GM12878 (cell line): Measurements from ENCODE around the gene SNRK.

Experiments used
- BACH1 ChIP-seq: fragments of 450-650 bp; IDR thresholded peaks from 2 replicates; pipeline ENCODE4 v1.6.1; 2017; ENCODE audit warnings: mild to moderate bottlenecking, borderline replicate concordance
- CTCF ChIP-seq, 3 experiments: IDR thresholded peaks in 2 of 3; conservative IDR thresholded peaks in 1 of 3; 2 replicates each; pipeline ENCODE4 v1.5.1; 2011; ENCODE audit warnings: low read depth in 3 of 3, low read length in 3 of 3, mild to moderate bottlenecking in 3 of 3, control low read depth in 2 of 3, moderate library complexity in 2 of 3, inconsistent platforms in 1 of 3, mixed read lengths in 1 of 3; ENCODE audit not compliant: control insufficient read depth in 2 of 3, insufficient read depth in 1 of 3; ENCODE audit errors: extremely low read depth in 1 of 3
- ELK1 ChIP-seq: IDR thresholded peaks from 2 replicates; pipeline ENCODE4 v1.6.1; 2012; ENCODE audit warnings: low read depth, low read length, improper control_type of control experiment
- EP300 ChIP-seq, 2 experiments: fragments of 150-350 bp in 1 of 2; IDR thresholded peaks; 2 replicates each; pipeline ENCODE4 v1.6.1; 2011 to 2012; ENCODE audit warnings: low read depth in 2 of 2, low read length in 2 of 2, borderline replicate concordance in 1 of 2, improper control_type of control experiment in 1 of 2, inconsistent platforms in 1 of 2; ENCODE audit not compliant: control insufficient read depth in 1 of 2
- HDAC2 ChIP-seq: fragments of 200-600 bp; sonication (generic); IDR thresholded peaks from 2 replicates; pipeline ENCODE4 v1.6.1; 2017
- MXI1 ChIP-seq: fragments of 150-350 bp; IDR thresholded peaks from 2 replicates; pipeline ENCODE4 v1.6.1; 2011; ENCODE audit warnings: low read depth, mild to moderate bottlenecking, inconsistent platforms, low read length, improper control_type of control experiment
- MYC ChIP-seq: IDR thresholded peaks from 2 replicates; pipeline ENCODE4 v1.6.1; 2011; ENCODE audit warnings: mild to moderate bottlenecking, low read length, moderate library complexity, inconsistent platforms; ENCODE audit not compliant: insufficient read depth, insufficient replicate concordance, insufficient read length, severe bottlenecking
- POLR2AphosphoS5 ChIP-seq: IDR thresholded peaks from 2 replicates; pipeline ENCODE4 v1.6.1; 2011; ENCODE audit warnings: mild to moderate bottlenecking, low read length, inconsistent platforms
- RAD51 ChIP-seq: fragments of 450-650 bp; IDR thresholded peaks from 2 replicates; pipeline ENCODE4 v1.6.1; 2016; ENCODE audit warnings: moderate library complexity, mild to moderate bottlenecking, inconsistent platforms
- SREBF2 ChIP-seq: IDR thresholded peaks from 2 replicates; pipeline ENCODE4 v1.6.1; 2012; ENCODE audit warnings: mild to moderate bottlenecking, low read length
- TAF1 ChIP-seq: IDR thresholded peaks from 2 replicates; pipeline ENCODE4 v1.6.1; 2011; ENCODE audit warnings: mild to moderate bottlenecking, low read depth, low read length, borderline replicate concordance
- ZNF687 ChIP-seq: fragments of 450-650 bp; IDR thresholded peaks from 2 replicates; pipeline ENCODE4 v1.6.1; 2017; ENCODE audit warnings: mild to moderate bottlenecking, moderate library complexity

GRCh38 chr3:43254125-43254524 lies 32.2 kb upstream of the SNRK start:
- TF ChIP-seq ELK1 (no peak), MYC (no peak), EP300 (IDR thresholded peaks at IDR 0.05; ENCODE audit: borderline replicate concordance in 1 of 2, control insufficient read depth in 1 of 2, low read depth in 2 of 2, low read length in 2 of 2) (no peak), CTCF (IDR thresholded peaks at IDR 0.05 in 2 of 3, conservative IDR thresholded peaks at IDR 0.05 in 1 of 3; ENCODE audit: control insufficient read depth in 2 of 3, extremely low read depth in 1 of 3, insufficient read depth in 1 of 3, low read depth in 3 of 3, low read length in 3 of 3) (no peak), HDAC2 (no peak), TAF1 (no peak), RAD51 (no peak), MXI1 (no peak), SREBF2 (no peak), POLR2AphosphoS5 (no peak), ZNF687 (no peak), BACH1 (no peak)
